NCI-H1105 (cell line): ENCODE data around the gene STRN3.
"Not testable (repeated sequence)": the region's sequence is repeated elsewhere in the genome, so short reads cannot be mapped to it uniquely, and the experiment has no call there.

ENCODE experiments used
- DNase-seq: peaks from one replicate; lab custom pipeline; 2025; lab: John Stamatoyannopoulos, UW

Gene STRN3

DNA sequence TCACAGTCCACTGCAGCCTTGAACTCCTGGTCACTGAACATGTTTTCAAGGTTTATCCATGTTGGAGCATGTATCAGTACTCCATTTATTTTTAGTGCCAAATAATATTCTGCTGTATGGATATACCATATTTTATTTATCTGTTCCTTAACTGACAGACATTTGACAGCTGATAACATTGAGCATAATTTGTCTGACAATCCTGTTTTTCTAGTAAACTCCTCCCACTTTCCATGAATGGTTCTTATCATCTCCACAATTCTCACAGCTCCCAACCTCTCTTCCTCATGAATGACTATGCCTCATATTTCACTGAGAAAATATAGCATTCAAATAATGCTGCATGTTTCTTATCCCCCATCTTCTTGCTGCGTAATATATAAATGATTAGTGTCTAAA lies 118.5 kb downstream of the STRN3 start:
- no peak for DNase-seq

DNA sequence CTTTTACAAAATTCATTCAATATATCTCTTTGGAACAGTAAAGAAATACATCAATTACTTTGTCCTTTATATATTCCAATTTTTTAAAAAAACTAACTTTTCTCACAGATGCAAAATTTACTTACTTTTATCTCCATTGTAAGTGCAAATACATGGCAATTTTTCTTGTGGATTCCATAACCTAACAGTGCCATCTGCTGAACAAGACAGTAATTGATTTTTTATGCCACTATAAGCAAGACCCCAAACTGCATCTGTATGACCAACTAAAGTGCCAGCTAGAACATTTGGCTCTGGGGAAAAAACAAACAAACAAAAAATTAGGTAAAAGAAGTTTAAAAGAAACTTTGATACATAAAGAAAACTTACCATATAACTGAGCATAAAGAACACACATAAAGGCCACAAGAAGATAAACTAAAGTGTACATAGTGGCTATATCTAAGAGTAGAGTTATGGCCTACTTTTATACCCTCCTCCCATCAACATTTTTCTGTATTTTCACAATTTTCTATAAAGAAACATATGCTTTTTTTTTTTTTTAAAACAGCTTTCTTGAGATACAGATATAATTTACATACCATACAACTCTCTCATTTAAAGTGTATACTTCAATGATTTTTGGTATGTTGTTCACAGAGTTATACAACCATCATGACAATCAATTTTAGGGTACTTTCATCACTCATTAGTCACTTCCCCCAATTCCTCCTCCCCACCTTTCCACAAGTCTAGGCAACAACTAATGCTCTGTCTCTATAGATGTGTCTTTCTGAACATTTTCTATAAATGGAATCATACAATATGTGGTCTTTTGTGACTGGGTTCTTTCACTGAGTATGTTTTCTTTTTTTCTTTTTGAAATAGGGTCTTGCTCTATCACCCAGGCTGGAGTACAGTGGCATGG lies 119.2 kb downstream of the STRN3 start:
- DNase-seq = no peak

DNA sequence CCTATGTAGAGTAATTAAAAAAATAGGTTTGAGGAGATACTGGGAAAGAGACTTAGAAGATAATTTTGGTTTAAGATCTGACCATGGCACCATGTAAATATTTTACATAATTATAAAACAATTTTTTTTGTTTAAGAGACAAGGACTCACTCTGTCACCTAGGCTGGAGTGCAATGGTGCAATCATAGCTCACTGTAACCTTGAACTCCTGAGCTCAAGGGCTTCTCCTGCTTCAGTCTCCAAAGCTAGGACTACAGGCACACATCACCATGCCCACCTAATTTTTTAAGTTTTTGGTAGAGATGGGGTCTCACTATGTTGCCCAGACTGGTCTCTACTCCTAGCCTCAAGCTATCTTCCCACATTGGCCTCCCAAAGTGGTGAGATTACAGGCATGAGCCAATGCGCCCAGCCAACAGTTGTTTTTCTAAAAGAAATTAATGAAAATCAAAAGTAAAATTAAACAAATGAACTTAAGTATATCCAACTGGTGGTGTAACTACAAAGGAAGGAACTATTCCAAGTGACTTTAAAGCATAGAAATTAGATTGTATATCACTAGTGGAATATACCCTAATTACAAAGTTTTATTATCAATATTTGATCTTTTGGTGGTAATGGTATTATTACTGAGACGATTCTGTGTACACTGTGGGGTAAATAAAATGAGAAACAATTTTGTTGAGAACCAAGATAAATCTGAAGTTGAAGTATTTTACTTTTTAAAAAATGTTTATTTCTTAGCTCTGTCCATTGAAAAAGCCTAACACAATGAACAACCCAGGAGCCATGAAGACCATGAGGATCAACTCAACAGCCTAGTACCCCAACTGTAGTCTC lies 122.7 kb downstream of the STRN3 start:
- no peak for DNase-seq

DNA sequence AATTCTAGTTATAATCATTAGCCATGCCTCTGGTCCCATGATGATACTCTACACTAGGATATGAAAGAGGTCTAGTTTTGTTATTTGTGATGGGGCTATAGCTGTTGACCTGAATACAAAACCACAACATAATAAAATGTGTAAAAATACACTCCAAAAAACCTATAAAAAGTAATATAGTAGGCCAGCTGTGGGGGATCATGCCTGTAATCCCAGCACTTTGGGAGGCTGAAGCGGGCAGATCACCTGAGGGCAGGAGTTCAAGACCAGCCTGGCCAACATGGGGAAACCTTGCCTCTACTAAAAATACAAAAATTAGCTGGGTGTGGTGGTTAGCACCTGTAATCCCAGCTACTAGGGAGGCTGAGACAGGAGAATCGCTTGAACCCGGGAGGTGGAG lies 129.1 kb downstream of the STRN3 start:
- DNase-seq = not testable (repeated sequence)

DNA sequence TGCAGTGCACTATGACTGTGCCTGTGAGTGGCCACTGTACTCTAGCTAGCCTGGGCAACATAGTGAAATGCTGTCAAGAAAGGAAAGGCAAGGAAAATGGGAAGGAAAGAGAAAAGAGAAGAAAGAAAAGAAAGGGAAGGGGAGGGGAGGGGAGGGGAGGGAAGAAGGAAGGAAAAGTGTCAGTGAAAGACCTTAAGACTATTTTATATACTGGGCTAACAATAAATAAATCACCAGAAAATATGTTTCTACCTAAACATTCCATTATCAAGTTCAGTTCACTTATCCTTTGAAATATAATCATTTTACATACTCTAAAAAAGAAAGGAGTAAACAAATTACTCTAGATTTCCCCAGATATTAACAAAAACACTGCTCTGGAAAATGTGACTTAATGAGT lies 129.7 kb downstream of the STRN3 start:
- no peak for DNase-seq

DNA sequence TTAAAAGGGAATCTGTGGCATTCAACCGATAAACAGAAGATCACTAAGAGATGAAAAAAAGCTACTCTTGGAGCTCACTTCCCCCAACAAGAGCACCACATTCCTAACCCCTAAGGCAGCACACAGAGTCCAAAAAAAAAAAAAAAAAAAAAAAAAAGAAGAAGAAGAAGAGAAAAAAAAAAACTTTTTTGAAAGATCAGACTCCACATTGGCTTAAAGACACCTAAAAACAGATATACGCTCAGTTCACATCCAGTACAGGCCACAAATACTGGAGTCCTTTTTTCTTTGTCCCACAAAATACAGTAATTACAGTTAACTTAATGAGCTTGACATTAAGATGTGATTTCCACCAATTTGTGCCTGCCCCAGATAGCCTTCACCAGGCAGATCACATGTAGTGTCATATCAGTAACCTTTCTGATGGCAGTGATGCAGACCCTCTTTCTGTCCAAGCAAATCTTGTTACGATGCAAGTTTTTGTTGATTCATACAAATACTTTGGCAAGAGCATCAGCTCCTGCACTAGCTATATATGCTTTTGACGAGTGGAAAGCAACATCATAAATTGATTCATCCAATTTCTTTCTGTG lies 131.2 kb downstream of the STRN3 start:
- no peak for DNase-seq

DNA sequence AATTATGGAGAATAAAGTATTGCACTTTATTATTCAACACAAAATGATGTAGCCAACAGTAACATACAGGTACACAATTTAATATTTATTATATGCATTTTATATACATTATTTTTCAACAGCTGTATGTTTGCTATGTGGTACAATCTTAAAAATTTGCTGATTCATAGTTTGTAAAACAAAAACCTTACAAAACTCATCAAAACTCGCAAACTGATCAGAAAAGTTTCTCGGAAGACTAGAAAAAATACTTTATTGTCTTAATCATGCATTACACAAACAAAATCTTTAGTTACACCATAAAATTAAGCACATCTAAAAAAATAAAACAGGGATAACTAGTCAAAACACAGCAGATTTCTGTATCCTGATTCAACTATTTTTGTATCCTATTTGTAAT lies 132.4 kb downstream of the STRN3 start:
- no peak for DNase-seq

DNA sequence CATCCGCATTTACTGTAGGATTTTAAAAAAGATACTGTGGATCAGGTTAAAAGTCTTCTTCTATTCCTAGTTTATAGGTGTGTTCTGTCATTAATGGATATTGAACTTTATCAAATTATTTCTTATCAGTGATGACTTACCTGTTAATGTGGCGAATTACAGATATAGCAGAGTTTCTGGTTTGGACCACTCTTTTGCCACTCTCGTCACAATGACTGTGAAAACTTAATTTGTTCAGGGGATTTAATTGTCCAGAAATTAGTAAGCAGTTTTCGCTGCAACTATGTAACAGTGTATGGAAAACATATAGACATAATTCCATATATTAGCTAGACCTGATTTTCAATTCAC lies 137.0 kb downstream of the STRN3 start:
- no peak for DNase-seq

DNA sequence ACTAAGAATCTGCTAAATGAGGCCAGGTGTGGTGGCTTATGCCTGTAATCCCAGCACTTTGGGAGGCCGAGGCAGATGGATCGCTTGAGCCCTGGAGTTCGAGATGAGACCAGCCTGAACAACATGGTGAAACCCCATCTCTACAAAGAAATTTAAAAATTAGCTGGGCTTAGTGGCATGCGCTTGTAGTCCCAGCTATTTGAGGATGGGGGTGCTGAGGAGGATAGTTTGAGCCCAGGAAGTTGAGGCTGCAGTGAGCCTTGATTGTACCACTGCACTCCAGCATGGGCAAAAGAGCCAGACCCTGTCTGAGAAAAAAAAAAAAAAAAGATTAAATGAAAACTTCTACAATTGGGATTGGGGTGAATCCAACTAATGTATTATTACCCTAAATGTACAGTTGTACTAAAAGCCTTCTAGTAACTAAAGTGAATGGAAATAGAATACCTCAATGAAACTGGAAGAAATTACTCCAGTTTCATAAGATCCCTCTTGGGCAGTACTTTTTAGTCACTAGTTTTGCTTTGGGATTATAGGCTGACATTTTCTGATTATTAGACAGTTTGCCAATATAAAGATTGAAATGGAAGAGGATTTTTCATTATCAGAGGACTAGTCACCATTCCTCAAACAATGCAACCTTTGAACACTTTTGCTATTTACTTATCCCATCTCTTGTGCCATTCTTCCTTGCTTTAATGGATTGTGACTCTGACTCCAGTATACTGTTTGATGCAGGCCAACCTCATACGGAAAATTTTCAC lies 137.5 kb downstream of the STRN3 start:
- DNase-seq = no peak

DNA sequence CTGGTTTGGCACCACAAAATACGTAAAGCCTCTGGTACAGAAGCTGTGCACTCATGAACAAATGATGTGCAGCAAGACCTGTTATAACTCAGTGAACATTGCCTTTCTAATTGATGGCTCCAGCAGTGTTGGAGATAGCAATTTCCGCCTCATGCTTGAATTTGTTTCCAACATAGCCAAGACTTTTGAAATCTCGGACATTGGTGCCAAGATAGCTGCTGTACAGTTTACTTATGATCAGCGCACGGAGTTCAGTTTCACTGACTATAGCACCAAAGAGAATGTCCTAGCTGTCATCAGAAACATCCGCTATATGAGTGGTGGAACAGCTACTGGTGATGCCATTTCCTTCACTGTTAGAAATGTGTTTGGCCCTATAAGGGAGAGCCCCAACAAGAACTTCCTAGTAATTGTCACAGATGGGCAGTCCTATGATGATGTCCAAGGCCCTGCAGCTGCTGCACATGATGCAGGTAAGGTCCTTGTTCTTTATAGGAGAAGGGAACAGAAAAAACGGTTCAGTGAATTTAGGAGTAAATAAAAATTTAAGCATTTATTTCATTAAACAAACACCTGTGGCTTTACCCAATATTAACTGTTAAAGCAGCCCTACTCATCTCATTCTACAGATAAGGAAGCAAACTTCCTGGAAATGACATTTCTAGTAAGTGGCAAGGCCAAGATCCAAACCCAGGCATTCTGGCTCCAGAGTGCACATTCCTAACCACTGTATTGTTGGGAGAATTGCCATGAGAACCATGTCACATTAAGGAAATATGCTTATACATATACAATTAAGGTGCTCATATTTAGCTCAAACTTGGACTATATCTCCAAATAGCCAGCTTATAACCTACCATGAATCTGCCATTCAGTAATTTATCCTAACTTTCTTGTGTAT lies 140.1 kb downstream of the STRN3 start:
- DNase-seq = no peak

DNA sequence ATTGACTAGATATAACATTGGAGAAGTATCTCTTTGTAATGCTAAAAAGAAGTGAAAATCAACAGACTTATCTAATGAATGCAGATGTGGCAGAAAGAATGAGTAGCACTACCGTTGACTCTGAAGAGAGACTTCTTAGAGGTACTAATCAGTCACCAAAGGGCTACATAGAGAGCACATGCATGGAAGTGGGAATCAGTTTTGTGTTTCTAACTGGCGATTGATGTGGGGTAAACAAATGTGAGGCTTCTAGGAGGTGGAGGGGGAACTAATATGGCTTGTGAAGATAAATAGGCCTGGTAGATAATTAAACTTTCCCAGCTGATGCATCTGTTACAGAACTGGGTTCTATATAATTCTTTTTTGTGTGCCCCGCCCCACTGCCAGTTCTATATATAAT lies 141.3 kb downstream of the STRN3 start:
- DNase-seq = no peak

DNA sequence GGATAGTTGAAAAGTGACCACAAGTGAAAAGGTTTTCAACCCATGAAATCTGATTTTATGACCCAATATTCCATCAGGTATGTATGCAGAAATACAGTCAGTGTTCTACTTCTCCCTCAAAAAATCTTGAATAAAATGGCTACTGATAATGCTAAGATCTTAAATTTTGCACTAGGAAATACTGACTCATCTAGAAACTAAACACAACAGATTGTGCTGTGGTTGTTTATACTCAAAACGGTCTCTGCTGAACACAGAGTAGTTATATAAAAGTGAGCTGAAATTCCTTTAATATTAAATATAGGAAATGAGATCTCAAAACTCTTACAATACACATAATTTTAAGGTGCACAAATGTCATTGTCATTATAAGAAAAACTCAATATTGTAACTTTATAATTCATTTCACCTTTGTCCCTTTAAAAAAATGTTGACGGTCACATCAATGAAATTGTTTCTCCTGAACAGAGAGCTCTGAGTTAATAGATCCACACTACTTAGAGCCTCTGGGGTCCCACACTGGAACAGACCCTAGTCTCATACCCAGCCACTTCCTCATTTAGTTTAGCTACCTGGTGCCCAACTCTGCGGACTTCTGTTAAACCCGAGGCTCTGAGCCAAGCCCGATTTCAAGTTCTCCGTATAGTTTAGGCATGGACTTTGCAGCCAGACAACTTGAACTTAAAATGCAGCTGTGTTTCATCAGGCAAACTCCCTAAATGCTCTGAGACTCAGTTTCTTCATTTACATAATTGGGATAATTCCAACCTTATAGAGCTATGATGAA lies 142.5 kb downstream of the STRN3 start:
- DNase-seq = no peak

DNA sequence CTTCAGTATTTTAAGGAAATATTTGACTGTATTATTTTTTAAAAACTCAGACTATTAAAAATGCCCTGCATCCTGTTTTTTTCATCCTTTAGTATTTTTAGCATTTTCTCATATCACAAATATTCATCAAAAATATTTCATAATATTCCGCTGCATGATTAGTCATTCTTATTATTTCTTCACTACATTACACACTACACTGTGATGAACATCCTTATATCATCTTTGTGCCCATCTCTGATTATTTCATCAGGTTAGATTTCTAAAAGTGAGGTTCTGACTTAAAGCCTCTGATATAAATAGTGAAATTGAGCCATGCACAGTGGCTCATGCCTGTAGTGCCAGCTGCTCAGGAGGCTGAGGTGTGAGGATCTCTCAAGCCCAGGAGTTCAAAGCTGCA lies 143.7 kb downstream of the STRN3 start:
- no peak for DNase-seq

DNA sequence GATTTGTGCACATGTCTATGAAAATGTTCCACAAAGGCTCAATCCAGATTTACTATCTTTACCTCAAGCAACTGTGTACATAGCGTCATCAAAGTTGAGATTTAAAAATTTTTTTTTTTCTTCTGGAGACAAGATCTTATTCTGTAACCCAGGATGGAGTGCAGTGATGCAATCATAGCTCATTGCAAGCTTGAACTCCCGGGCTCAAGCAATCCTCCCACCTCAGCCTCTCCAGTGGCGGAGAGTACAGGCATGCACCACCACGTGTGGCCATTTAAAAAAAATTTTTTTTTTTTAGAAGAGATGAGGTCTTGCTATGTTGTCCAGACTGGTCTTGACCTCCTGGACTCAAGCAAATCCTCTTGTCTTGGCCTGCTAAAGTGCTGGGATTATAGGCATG lies 149.5 kb downstream of the STRN3 start:
- no peak for DNase-seq

DNA sequence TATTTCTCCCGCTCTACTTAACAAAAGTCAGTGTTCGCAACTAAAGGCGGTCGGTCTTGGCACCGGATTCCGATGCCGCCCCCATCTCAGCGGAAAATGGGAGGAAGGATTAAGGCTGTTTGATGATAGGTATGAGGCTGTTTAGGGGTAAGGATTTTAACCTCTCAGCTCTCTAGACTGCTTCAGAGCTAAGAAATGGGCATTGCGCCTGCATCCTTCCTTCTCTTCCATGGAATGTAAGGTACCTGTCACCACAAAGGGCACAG lies 150.5 kb downstream of the STRN3 start:
- DNase-seq = no peak

DNA sequence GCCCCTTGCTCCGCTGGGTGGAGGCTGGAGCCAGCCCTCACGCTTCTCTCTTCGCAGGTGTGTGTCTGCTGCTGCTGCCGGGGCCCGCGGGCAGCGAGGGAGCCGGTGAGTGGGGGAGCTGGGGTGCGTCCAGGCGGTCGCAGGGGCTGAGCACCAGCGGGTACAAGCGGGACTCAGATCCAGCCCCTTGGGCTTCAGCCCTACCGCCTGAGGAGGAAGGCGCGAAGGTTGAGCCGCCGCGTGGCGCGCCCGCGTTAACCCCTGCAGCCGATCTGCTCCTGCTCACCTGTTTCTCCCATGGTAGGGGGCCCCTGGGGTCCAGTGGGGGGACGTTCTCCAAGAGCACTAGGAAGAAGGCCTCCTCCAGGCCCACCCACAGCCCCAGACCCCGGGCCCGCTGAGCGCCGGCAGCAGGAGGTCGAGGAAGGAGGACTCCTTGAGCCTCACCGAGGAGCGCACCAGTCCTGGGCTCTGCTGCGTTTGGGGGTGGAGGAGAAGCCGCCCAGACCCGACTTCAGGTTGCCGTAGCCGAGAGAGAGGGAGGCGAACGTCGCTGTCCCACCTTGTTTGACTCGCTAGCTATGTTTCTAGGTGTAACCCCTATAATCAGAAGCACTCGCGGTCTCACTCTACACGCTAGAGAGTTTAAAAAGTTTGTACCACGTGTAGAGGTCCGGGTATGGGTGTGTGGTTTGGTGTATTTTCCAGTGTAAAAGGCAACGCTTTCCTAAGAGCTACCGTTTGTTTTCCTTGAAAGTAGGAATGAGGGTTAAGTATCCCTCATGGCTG lies 151.0 kb downstream of the STRN3 start:
- DNase-seq = peak; percentile 43

DNA sequence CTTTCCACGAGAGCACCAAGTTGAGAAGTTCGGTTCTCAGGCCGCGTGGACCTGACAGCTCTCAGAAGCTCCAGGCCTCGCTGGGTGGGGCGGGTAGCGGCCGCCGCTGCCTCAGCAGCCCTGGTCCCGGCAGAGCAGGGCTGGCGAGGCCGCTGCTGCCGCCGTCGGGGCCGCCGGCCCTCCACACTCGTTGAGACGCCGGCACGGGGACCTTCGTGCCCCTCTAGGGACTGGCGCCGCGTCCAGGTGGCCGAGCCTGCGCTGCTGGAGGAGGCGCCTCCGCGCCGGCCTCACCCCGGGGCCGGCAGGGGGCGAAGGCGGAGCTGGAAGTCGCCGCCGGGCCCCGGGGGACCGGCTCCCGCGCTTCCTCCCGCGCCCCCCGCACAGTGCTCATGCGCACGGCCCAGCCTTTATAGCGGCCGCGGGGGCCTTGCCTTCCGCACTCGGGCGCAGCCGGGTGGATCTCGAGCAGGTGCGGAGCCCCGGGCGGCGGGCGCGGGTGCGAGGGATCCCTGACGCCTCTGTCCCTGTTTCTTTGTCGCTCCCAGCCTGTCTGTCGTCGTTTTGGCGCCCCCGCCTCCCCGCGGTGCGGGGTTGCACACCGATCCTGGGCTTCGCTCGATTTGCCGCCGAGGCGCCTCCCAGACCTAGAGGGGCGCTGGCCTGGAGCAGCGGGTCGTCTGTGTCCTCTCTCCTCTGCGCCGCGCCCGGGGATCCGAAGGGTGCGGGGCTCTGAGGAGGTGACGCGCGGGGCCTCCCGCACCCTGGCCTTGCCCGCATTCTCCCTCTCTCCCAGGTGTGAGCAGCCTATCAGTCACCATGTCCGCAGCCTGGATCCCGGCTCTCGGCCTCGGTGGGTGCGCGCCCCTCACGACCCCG lies 151.8 kb downstream of the STRN3 start, which contains the start of gene COCH:
TSS of gene COCH (plus strand) at position 440 of the 879 bp plus-strand sequence. CDS start at position 820, 380 bp downstream.
- peak; percentile 67 for DNase-seq

DNA sequence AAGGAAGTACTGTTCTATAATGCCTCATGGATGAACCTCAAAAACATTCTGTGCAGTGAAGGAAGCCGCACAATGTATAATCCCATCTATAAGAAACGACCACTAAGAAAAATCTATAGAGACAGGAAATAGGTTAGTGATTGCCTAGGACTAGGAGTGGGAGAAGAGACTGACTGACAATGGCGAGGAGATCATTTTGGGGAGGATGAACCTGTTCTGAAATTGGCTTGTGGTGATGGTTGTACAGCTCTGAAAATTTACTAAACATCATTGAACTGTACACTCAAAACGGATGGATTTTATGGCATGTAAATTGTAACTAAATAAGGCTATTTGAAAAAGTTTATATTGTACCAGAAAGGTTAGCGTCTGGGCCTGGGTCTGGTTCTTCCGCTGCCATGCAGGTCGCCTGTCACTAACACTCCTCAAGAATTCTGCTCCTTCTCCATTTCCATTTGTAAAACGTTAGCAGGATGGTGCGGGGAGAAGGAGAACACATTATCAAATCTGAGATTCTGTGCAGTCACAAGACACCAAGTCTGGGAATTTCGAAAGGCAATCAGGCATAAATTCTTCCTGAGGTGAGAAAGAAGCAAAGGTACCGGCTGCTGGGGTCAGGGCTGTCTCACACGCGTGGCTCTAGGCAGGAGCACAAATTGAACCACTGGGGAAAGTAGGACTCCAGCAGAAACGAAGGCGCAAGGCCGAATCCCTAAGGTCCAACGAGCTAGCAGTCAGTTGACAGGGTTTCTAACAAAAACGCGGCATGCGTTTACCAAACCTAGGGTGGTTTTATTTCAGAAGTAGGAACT lies 152.7 kb downstream of the STRN3 start:
- no peak for DNase-seq
